ENCODE data around the gene APRT.

Gene APRT

GRCh38 chr16:88811769-88812512 lies at the start of gene APRT:
Gene APRT, minus strand, starts transcription at chr16:88811928. Its CDS starts 29 bp downstream, at chr16:88811899.
- peak; percentile 94 to 97 for DNase-seq

GRCh38 chr16:88861359-88861758 lies 49.6 kb upstream of the APRT start:
- no peak for DNase-seq

- DNase-seq = no peak
Measured at GRCh38 chr16:88859381-88860091, 47.8 kb upstream of the APRT start.

GRCh38 chr16:88857728-88858339 lies 46.1 kb upstream of the APRT start:
- peak; percentile 71 to 78 for DNase-seq

- peak; percentile 97 to 98 for DNase-seq
Measured at GRCh38 chr16:88856828-88857727, 45.4 kb upstream of the APRT start, which contains the start of the genes GALNS and TRAPPC2L. Gene GALNS, minus strand, starts transcription at chr16:88856947. Its CDS starts 70 bp downstream, at chr16:88856877. Gene TRAPPC2L, plus strand, starts transcription at chr16:88857127. Its CDS starts 24 bp downstream, at chr16:88857151.

- peak in 1 of 2 donors; percentile 12 for DNase-seq
Measured at GRCh38 chr16:88856122-88856827, 44.5 kb upstream of the APRT start.

GRCh38 chr16:88855736-88856121 lies 44.0 kb upstream of the APRT start:
- DNase-seq = no peak

- no peak for DNase-seq
Measured at GRCh38 chr16:88855176-88855575, 43.4 kb upstream of the APRT start.

GRCh38 chr16:88854306-88855111 lies 42.8 kb upstream of the APRT start:
- peak; percentile 36 to 52 for DNase-seq

GRCh38 chr16:88853325-88853941 lies 41.7 kb upstream of the APRT start:
- no peak for DNase-seq

- no peak for DNase-seq
Measured at GRCh38 chr16:88851616-88852015, 39.9 kb upstream of the APRT start.

- no peak for DNase-seq
Measured at GRCh38 chr16:88850531-88851199, 38.9 kb upstream of the APRT start.

GRCh38 chr16:88848557-88848956 lies 36.8 kb upstream of the APRT start:
- no peak for DNase-seq

GRCh38 chr16:88847654-88848053 lies 35.9 kb upstream of the APRT start:
- DNase-seq = no peak

GRCh38 chr16:88846088-88846487 lies 34.4 kb upstream of the APRT start:
- no peak for DNase-seq

GRCh38 chr16:88844419-88845036 lies 32.8 kb upstream of the APRT start:
- no peak for DNase-seq

- no peak for DNase-seq
Measured at GRCh38 chr16:88843256-88843655, 31.5 kb upstream of the APRT start.

GRCh38 chr16:88842806-88843205 lies 31.1 kb upstream of the APRT start:
- no peak for DNase-seq

GRCh38 chr16:88842308-88842756 lies 30.6 kb upstream of the APRT start:
- no peak for DNase-seq
